IMR-90 (cell line): ENCODE measurements around the gene CSH2.
"Not testable (repeated sequence)": the region's sequence is repeated elsewhere in the genome, so short reads cannot be mapped to it uniquely, and the experiment has no call there.

Experiments
- BHLHE40 ChIP-seq: fragments of 150-350 bp; IDR thresholded peaks from 2 replicates; pipeline ENCODE4 v1.6.1; 2016; ENCODE audit warnings: mild to moderate bottlenecking, low read depth, low read length
- CEBPB ChIP-seq: IDR thresholded peaks from 2 replicates; pipeline ENCODE4 v1.6.1; 2012; ENCODE audit warnings: low read depth, low read length, improper control_type of control experiment
- CHD1 ChIP-seq: IDR thresholded peaks from 2 replicates; pipeline ENCODE4 v1.6.1; 2012; ENCODE audit warnings: low read depth, low read length, improper control_type of control experiment
- CTCF ChIP-seq: conservative IDR thresholded peaks from 2 replicates; pipeline ENCODE4 v1.5.1; 2012; ENCODE audit warnings: mild to moderate bottlenecking, low read depth, low read length, improper control_type of control experiment
- MAFK ChIP-seq: IDR thresholded peaks from 2 replicates; pipeline ENCODE4 v1.6.1; 2012; ENCODE audit warnings: low read depth, low read length, improper control_type of control experiment
- MAZ ChIP-seq: IDR thresholded peaks from 2 replicates; pipeline ENCODE4 v1.6.1; 2012; ENCODE audit warnings: low read depth, mild to moderate bottlenecking, low read length, improper control_type of control experiment, moderate library complexity, borderline replicate concordance
- MXI1 ChIP-seq: IDR thresholded peaks from 2 replicates; pipeline ENCODE4 v1.6.1; 2012; ENCODE audit warnings: low read depth, mild to moderate bottlenecking, low read length, moderate library complexity, borderline replicate concordance
- POLR2A ChIP-seq: IDR thresholded peaks from 2 replicates; pipeline ENCODE4 v1.6.1; 2012; ENCODE audit warnings: mild to moderate bottlenecking, low read depth, low read length
- RAD21 ChIP-seq: IDR thresholded peaks from 2 replicates; pipeline ENCODE4 v1.6.1; 2012; ENCODE audit warnings: low read length, improper control_type of control experiment
- RCOR1 ChIP-seq: IDR thresholded peaks from 2 replicates; pipeline ENCODE4 v1.6.1; 2012; ENCODE audit warnings: mild to moderate bottlenecking, low read length, improper control_type of control experiment; ENCODE audit not compliant: insufficient replicate concordance
- SMC3 ChIP-seq: fragments of 150-350 bp; IDR thresholded peaks from 2 replicates; pipeline ENCODE4 v1.6.1; 2016; ENCODE audit warnings: low read depth, mild to moderate bottlenecking, antibody characterized with exemption, low read length, moderate library complexity

DNA sequence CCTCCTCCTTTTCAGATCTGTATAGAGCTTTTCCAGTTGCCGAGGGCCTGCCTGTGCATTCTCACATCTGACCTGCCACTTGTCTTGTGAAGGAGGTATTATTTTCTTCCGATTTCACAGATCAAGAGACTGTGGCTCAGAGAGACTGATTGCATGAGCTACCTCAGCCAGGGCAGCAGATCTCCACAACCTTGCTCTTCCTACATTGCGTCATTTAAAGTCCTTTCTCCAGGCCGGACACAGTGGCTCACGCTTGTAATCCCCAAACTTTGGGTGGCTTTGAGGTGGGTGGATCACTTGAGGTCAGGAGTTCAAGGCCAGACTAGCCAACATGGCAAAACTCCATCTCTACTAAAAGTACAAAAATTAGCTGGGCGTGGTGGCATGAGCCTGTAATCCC, 46.6 kb upstream of the CSH2 start:
- TF ChIP-seq CTCF, SMC3, POLR2A, MAFK, MAZ, RAD21, CEBPB, MXI1, BHLHE40, CHD1, RCOR1: not testable (repeated sequence)
